Upper lobe of left lung (tissue), 6 donors: Measurements from ENCODE around the gene C13orf46. TPM values are rescaled to one million over a fixed set of nuclear protein-coding genes. Genes with fewer than 3 reads are reported as not detected.

Experiments
- ATAC-seq, 2 donors: fragments of 200-7000 bp; cut with Tn5 transposase; one replicate each; pipeline ENCODE4 v1.9.1; 2022; ENCODE audit warnings: mild to moderate bottlenecking in 2 of 2, moderate library complexity in 2 of 2; ENCODE audit not compliant: low FRiP score in 2 of 2
- DNase-seq, 2 donors: peaks; one replicate each; pipeline ENCODE4 v3.0.0-alpha.2; 2019 to 2020
- H3K27ac ChIP-seq, 4 donors: fragments of 200-600 bp; sonication (generic); one replicate each; pipeline ENCODE4 v1.5.1; 2016 to 2019
- H3K27me3 ChIP-seq, 4 donors: fragments of 200-600 bp; sonication (generic); one replicate each; pipeline ENCODE4 v1.5.1; 2017 to 2019
- H3K36me3 ChIP-seq, 4 donors: fragments of 200-600 bp; sonication (generic); one replicate each; pipeline ENCODE4 v1.5.1; 2016 to 2019
- H3K4me1 ChIP-seq, 4 donors: fragments of 200-600 bp; sonication (generic); one replicate each; pipeline ENCODE4 v1.5.1; 2018 to 2019
- H3K4me3 ChIP-seq, 4 donors: fragments of 200-600 bp; sonication (generic); one replicate each; pipeline ENCODE4 v1.5.1; 2017 to 2019; ENCODE audit warnings: mild to moderate bottlenecking in 2 of 4, moderate library complexity in 1 of 4
- H3K9me3 ChIP-seq, 4 donors: fragments of 200-600 bp; sonication (generic); one replicate each; pipeline ENCODE4 v1.5.1; 2018 to 2019
- EP300 ChIP-seq, 4 donors: sonication (generic); formaldehyde crosslinking; IDR thresholded peaks; one replicate each; pipeline ENCODE4 v1.5.1; 2017; ENCODE audit warnings: antibody characterized with exemption in 4 of 4, control low read depth in 2 of 4
- POLR2A ChIP-seq, 4 donors: fragments of 450-650 bp; IDR thresholded peaks; one replicate each; pipeline ENCODE4 v1.5.1; 2016 to 2017; ENCODE audit warnings: antibody characterized with exemption in 4 of 4, mild to moderate bottlenecking in 2 of 4
- POLR2AphosphoS5 ChIP-seq, 2 donors: sonication (generic); formaldehyde crosslinking; IDR thresholded peaks; one replicate each; pipeline ENCODE4 v1.5.1; 2017; ENCODE audit warnings: antibody characterized with exemption in 2 of 2
- WGBS, 2 donors: methylation state at CpG; one replicate each; pipeline ENCODE4 v1.1.5; 2017 to 2018; 5-methylcytosine and 5-hydroxymethylcytosine counted together
- total RNA-seq, 6 donors: library from RNA; depleted of rRNA in 4 of 6; stranded (reverse); fragments of >200 nt in 4 of 6; gene quantifications; one replicate each; pipeline versions ENCODE4 v1.1.0 to v1.2.1, GENCODE V29; 2016 to 2021
- TF ChIP-seq, protein P1 (sequence below), 6 experiments: fragments of 450-650 bp in 4 of 6; fragments of 200-600 bp in 2 of 6; sonication (generic) in 2 of 6; IDR thresholded peaks; one replicate each; pipeline ENCODE4 v1.5.1; 2016 to 2019; ENCODE audit warnings: antibody characterized with exemption in 6 of 6
- donor health status: DM: no; HTN: no; CAD: no; lungs with moderate emphysema.
- donor health status: DM: no; HTN: yes; CAD: no; lungs with severe emphysema.

The C13orf46 gene
- total RNA-seq, 6 donors from 2014 or later, result 5.5 to 44.0 (median 14.7) TPM

DNA sequence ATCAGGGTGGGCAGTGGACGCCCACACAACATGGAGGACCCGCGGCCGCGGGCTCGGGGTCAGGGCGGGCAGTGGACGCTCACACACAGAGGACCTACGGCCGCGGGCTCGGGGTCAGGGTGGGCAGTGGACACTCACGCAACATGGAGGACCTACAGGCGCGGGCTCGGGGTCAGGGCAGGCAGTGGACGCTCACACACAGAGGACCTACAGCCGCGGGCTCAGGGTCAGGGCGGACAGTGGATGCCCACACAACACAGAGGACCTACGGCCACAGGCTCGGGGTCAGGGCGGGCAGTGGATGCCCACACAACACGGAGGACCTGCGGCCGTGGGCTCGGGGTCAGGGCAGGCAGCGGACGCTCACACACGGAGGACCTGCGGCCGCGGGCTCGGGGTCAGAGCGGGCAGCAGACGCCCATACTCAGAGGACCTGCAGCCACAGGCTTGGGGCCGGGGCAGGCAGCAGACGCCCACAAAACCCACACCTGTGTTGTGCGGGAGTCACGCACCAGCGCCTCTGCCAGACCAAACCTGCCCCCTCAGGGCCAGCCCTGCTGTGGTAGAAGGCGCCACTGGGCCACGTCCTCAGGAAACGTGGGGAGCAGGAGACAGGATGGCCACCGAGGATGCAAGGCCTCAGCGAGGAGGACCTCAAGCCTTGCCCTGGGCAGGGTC is 27.6 kb upstream of the C13orf46 start:
- WGBS, 2 donors, result 92 to 93% methylated on average over 41 to 44 of the region's 46 CpGs
- Histone ChIP-seq H3K27ac (no peak overlapping the region), H3K9me3 (no peaks in the 10 kb centered on the region), H3K4me3 (no peak overlapping the region), H3K36me3 (peaks cover 0 to 26% (median 10%) of the 10 kb centered on the region in 4 donors), H3K4me1 (peaks cover 0 to 7% (median 0%) of the 10 kb centered on the region in 4 donors), H3K27me3 (no peaks in the 10 kb centered on the region)
- DNase-seq (peak in 1 of 2 donors; percentile 79), ATAC-seq (peak in 1 of 2 donors; percentile 14)
- TF ChIP-seq POLR2AphosphoS5 (IDR thresholded peaks at IDR 0.05), result no peak
- no peak for TF ChIP-seq EP300 (IDR thresholded peaks at IDR 0.05)
- TF ChIP-seq POLR2A (IDR thresholded peaks at IDR 0.05), result no peak
- TF ChIP-seq, protein P1, sequence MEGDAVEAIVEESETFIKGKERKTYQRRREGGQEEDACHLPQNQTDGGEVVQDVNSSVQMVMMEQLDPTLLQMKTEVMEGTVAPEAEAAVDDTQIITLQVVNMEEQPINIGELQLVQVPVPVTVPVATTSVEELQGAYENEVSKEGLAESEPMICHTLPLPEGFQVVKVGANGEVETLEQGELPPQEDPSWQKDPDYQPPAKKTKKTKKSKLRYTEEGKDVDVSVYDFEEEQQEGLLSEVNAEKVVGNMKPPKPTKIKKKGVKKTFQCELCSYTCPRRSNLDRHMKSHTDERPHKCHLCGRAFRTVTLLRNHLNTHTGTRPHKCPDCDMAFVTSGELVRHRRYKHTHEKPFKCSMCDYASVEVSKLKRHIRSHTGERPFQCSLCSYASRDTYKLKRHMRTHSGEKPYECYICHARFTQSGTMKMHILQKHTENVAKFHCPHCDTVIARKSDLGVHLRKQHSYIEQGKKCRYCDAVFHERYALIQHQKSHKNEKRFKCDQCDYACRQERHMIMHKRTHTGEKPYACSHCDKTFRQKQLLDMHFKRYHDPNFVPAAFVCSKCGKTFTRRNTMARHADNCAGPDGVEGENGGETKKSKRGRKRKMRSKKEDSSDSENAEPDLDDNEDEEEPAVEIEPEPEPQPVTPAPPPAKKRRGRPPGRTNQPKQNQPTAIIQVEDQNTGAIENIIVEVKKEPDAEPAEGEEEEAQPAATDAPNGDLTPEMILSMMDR (IDR thresholded peaks at IDR 0.05), result no peak

DNA sequence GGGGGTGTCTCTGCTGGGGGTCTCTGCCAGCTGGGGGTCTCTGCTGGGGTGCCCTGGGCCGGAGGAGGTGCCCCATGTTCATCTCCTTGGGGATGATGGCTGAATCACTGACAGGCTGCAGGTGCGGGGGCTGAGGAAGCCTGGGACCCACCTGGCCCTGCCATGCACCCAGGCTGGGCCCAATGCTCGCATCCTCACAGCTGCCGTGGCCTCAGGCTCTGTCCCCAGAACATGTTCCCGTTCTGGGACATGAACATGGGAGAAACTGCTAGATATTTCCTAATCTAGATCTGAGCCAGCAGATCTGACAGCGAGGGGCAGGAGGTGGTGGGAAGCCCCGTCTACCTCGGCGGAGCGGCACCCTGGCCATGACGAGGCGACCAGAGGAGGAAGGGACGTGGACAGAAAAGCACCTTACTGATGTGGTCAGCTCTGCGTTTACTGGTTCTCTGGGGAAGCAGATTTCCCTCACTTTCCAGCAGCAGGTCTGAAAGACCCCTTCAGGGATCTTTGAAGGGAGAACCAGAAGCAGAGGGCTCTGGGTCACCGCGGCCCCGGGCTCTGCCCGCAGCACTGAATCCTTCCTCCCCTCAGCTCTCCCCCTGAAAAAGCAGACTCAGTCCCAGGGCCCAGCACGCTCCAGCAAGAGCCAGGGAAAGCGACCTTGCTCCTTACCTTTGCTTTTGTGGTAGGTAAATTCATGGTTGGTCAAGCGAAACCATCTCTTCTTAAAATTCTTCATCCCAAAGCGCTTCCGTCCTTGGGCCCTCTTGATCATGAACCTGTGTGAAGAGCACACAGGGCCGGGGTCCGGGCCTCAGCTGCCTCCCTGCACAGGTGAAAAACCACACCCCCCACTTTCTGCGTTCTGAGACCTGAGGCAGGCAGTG is 26.5 kb upstream of the C13orf46 start:
- no peaks in the 10 kb centered on the region for H3K27me3 ChIP-seq

DNA sequence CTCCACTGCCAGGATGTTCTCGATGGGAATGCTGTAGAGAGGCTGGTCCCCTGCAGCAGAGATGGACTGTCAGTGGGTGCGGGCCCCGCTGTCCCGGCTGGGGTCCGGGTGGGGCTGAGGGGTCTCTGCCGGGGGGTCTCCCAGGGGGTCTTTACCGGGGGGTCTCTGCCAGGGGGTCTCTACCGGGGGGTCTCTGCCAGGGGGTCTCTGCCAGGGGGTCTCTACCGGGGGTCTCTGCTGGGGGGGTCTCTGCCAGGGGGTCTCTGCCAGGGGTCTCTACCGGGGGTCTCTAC is 25.7 kb upstream of the C13orf46 start:
- Histone ChIP-seq H3K9me3 (no peaks in the 10 kb centered on the region), H3K27me3 (no peaks in the 10 kb centered on the region), H3K36me3 (peaks cover 0 to 31% (median 20%) of the 10 kb centered on the region in 4 donors), H3K4me1 (peaks cover 0 to 7% (median 0%) of the 10 kb centered on the region in 4 donors), H3K27ac (no peak overlapping the region), H3K4me3 (no peak overlapping the region)
- no peak for ATAC-seq
- 79 to 80% methylated on average over 5 to 6 of the region's 10 CpGs for WGBS, 2 donors
- no peak for TF ChIP-seq EP300 (IDR thresholded peaks at IDR 0.05)
- TF ChIP-seq POLR2AphosphoS5 (IDR thresholded peaks at IDR 0.05), result no peak
- TF ChIP-seq POLR2A (IDR thresholded peaks at IDR 0.05), result no peak
- TF ChIP-seq, protein P1 (IDR thresholded peaks at IDR 0.05), result no peak
- peak in 1 of 2 donors; percentile 46 for DNase-seq

More for the DNA sequence above, 26.5 kb upstream of the C13orf46 start:
- DNase-seq (peak in 1 of 2 donors; percentile 58), ATAC-seq (no peak)
- peaks cover 0 to 7% (median 0%) of the 10 kb centered on the region in 4 donors for H3K4me1 ChIP-seq
- 91 to 94% methylated on average over 23 to 26 of the region's 26 CpGs for WGBS, 2 donors
- no peak overlapping the region for H3K27ac ChIP-seq
- H3K9me3 ChIP-seq, result no peaks in the 10 kb centered on the region
- TF ChIP-seq POLR2A (IDR thresholded peaks at IDR 0.05) (no peak), EP300 (IDR thresholded peaks at IDR 0.05) (no peak), POLR2AphosphoS5 (IDR thresholded peaks at IDR 0.05) (no peak)
- TF ChIP-seq, protein P1 (IDR thresholded peaks at IDR 0.05), result no peak
- peaks cover 0 to 31% (median 16%) of the 10 kb centered on the region in 4 donors for H3K36me3 ChIP-seq
- H3K4me3 ChIP-seq, result no peak overlapping the region

DNA sequence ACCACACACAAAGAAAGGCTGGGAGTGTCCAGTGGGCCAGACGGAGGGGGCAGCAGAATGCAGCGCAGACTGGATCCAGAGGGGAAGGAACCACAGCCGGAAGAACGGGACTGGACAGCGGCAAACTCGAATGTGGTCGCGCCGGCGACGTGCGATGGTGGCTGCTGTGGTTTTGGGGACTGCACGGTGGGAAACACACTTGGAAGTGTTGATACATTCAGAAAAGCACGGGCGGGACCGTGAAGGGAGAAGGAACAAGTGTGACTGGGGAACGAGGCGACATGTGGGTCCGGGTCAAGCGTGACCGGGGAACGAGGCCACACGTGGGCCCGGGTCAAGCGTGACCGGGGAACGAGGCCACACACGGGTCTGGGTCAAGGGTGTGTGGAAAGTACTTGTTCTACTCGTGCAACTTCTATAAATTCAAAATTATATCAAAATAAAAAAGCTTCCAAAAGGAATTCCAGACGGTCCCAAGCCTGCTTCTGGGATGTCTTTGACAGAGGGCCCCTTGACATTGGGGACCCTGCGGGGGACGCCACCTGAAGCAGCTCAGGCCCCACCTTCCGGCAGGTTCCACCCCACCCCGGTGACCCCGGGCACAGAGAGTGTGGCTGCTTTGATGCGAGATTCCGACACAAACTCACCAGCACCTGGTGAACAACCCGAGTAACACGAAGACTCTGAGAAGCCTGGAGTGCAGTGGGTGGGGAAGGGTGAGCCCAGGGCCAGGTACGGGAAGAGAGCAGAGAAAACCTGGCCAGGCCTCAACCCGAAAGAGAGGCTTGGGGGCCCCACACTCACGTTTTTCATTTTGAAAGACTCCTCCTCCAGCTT is 25.1 kb upstream of the C13orf46 start:
- Histone ChIP-seq H3K4me3 (no peak overlapping the region), H3K9me3 (no peaks in the 10 kb centered on the region), H3K36me3 (peaks cover 0 to 33% (median 19%) of the 10 kb centered on the region in 4 donors), H3K27ac (peak overlapping the region in 3 of 4 donors; percentile 42 to 52 (median 48)), H3K4me1 (peaks cover 0 to 7% (median 0%) of the 10 kb centered on the region in 4 donors), H3K27me3 (no peaks in the 10 kb centered on the region)
- WGBS, 2 donors, result 81 to 83% methylated on average over 42 of the region's 42 CpGs
- no peak for ATAC-seq
- TF ChIP-seq POLR2AphosphoS5 (IDR thresholded peaks at IDR 0.05), result no peak
- DNase-seq, result peak in 1 of 2 donors; percentile 79
